HepG2 (cell line): Measurements from ENCODE around the gene MSRB3. TPM values are rescaled to one million over a fixed set of nuclear protein-coding genes. Genes with fewer than 3 reads are reported as not detected.

Experiments
- ATF7-NPFF ChIP-seq: sonication (generic); formaldehyde crosslinking; IDR thresholded peaks from 2 replicates; pipeline ENCODE4 v1.8.1; 2023; ENCODE audit warnings: mild to moderate bottlenecking, low read depth, missing genetic modification reagents, moderate library complexity
- JUN ChIP-seq: sonication (generic); formaldehyde crosslinking; IDR thresholded peaks from 2 replicates; pipeline ENCODE4 v1.4.0; 2020; ENCODE audit warnings: mild to moderate bottlenecking, missing genetic modification reagents
- POLR2AphosphoS2 ChIP-seq: IDR thresholded peaks from 2 replicates; pipeline ENCODE4 v1.6.1; 2011; ENCODE audit warnings: low read depth, low read length, improper control_type of control experiment
- TAF15 ChIP-seq: fragments of 200-400 bp; formaldehyde crosslinking; IDR thresholded peaks from one replicate; pipeline ENCODE4 v1.6.1; 2018; ENCODE audit warnings: mild to moderate bottlenecking, low read depth, low read length; ENCODE audit not compliant: poor library complexity, severe bottlenecking
- ZFP36L1 ChIP-seq: sonication (generic); formaldehyde crosslinking; IDR thresholded peaks from 2 replicates; pipeline ENCODE4 v1.8.0; 2022; ENCODE audit warnings: mild to moderate bottlenecking, missing genetic modification reagents, moderate library complexity
- ZNF296 ChIP-seq: sonication (generic); formaldehyde crosslinking; conservative IDR thresholded peaks from 2 replicates; pipeline ENCODE4 v1.5.0; 2020; ENCODE audit warnings: mild to moderate bottlenecking, missing genetic modification reagents
- ZNF451 ChIP-seq: sonication (generic); formaldehyde crosslinking; IDR thresholded peaks from 2 replicates; pipeline ENCODE4 v1.5.0; 2020; ENCODE audit warnings: mild to moderate bottlenecking, missing genetic modification reagents
- ZNF468 ChIP-seq: sonication (generic); formaldehyde crosslinking; IDR thresholded peaks from 2 replicates; pipeline ENCODE4 v1.8.0; 2022; ENCODE audit warnings: mild to moderate bottlenecking, moderate library complexity, missing genetic modification reagents
- ZNF569 ChIP-seq: sonication (generic); formaldehyde crosslinking; IDR thresholded peaks from 2 replicates; pipeline ENCODE4 v1.5.0; 2020; ENCODE audit warnings: mild to moderate bottlenecking, missing genetic modification reagents, moderate library complexity, borderline replicate concordance
- polyA plus RNA-seq, 8 experiments: library from polyadenylated mRNA; depleted of rRNA in 3 of 8; stranded (reverse) in 7 of 8; unstranded in 1 of 8; fragments of >200 nt; fragmentation: Illumina TruSeq in 4 of 8; extraction: Trizol in 4 of 8; gene quantifications; 2 replicates each; pipeline versions ENCODE4 v1.2.1 to v1.2.3, GENCODE V29; 2011 to 2016; ENCODE audit warnings: low read depth in 4 of 8, missing spikeins in 1 of 8, mixed read lengths in 1 of 8; ENCODE audit not compliant: insufficient read depth in 1 of 8
- total RNA-seq, 5 experiments: library from RNA; depleted of rRNA; stranded (reverse); fragments of >200 nt; fragmentation: Illumina TruSeq; extraction: Trizol; gene quantifications; 2 replicates each; pipeline ENCODE4 v1.2.3, GENCODE V29; 2016; ENCODE audit warnings: low read depth in 1 of 5
- TF ChIP-seq, protein P1 (sequence below): sonication (generic); formaldehyde crosslinking; IDR thresholded peaks from 2 replicates; pipeline ENCODE4 v1.4.0; 2020; ENCODE audit warnings: mild to moderate bottlenecking, missing genetic modification reagents
- TF ChIP-seq, protein P2 (sequence below): sonication (generic); formaldehyde crosslinking; IDR thresholded peaks from 2 replicates; pipeline ENCODE4 v1.4.0; 2020; ENCODE audit warnings: missing genetic modification reagents
- TF ChIP-seq, protein P3 (sequence below): sonication (generic); formaldehyde crosslinking; IDR thresholded peaks from 2 replicates; pipeline ENCODE4 v1.5.0; 2020; ENCODE audit warnings: mild to moderate bottlenecking, missing genetic modification reagents, borderline replicate concordance
- TF ChIP-seq, protein P4 (sequence below): sonication (generic); formaldehyde crosslinking; IDR thresholded peaks from 2 replicates; pipeline ENCODE4 v1.4.0; 2020; ENCODE audit warnings: missing genetic modification reagents

MSRB3 gene
- total and polyA plus RNA-seq, 2 of the 13 experiments (the other 11 are each of a cell fraction or from before 2014, with no cell fraction given), result 1.5 to 1.9 TPM

DNA sequence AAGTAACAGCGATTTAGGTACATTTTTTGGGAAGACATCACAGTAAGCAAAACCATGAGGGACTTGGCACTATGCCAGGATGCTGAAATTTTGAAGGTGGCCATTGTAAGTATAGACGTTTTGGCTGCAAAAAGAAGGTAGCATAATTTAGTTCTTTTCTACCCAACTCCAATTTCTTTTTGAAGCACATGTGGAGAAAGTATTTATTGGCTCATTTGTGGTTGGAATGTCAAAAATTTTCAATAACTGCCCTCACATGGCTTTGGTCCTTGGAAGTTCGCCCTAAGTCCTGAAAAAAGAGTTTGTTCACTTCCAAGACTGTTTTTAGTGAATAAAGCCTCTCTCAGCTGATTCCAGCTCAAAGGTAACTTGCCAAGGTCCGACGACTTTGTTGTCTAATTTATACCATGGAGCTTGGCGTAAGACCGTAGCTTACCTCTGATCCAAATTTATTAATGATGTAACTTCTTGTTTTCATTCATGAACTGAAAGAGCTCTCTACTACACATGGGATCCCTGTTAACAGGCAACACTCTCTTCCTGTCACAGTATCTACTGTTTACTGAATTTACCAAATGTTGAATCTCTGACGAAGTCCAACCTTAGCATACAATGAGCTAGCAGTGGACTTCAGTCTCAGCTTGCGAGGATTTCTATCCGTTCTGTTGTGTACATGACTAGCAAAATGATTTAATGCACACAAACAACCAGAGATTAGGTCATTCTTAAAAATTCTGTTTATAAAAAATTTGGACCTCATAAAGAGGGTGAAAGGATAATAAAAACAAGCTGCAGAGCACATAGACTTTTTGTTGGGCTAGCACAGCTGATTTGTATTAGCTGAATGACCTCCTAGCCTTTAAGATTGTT, 49.0 kb downstream of the MSRB3 start (continued):
- TF ChIP-seq, protein P1, sequence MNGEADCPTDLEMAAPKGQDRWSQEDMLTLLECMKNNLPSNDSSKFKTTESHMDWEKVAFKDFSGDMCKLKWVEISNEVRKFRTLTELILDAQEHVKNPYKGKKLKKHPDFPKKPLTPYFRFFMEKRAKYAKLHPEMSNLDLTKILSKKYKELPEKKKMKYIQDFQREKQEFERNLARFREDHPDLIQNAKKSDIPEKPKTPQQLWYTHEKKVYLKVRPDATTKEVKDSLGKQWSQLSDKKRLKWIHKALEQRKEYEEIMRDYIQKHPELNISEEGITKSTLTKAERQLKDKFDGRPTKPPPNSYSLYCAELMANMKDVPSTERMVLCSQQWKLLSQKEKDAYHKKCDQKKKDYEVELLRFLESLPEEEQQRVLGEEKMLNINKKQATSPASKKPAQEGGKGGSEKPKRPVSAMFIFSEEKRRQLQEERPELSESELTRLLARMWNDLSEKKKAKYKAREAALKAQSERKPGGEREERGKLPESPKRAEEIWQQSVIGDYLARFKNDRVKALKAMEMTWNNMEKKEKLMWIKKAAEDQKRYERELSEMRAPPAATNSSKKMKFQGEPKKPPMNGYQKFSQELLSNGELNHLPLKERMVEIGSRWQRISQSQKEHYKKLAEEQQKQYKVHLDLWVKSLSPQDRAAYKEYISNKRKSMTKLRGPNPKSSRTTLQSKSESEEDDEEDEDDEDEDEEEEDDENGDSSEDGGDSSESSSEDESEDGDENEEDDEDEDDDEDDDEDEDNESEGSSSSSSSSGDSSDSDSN, result no peak
- TF ChIP-seq ATF7-NPFF (CRISPR knock-in tag), result no peak
- no peak for TF ChIP-seq ZNF451 (CRISPR knock-in tag)
- peak; percentile 66; the same call in 1 of the 2 replicates for TF ChIP-seq ZFP36L1 (CRISPR knock-in tag)
- TF ChIP-seq ZNF468 (CRISPR knock-in tag), result no peak
- no peak for TF ChIP-seq POLR2AphosphoS2
- TF ChIP-seq, protein P2, sequence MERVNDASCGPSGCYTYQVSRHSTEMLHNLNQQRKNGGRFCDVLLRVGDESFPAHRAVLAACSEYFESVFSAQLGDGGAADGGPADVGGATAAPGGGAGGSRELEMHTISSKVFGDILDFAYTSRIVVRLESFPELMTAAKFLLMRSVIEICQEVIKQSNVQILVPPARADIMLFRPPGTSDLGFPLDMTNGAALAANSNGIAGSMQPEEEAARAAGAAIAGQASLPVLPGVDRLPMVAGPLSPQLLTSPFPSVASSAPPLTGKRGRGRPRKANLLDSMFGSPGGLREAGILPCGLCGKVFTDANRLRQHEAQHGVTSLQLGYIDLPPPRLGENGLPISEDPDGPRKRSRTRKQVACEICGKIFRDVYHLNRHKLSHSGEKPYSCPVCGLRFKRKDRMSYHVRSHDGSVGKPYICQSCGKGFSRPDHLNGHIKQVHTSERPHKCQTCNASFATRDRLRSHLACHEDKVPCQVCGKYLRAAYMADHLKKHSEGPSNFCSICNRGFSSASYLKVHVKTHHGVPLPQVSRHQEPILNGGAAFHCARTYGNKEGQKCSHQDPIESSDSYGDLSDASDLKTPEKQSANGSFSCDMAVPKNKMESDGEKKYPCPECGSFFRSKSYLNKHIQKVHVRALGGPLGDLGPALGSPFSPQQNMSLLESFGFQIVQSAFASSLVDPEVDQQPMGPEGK (CRISPR knock-in tag), result no peak
- TF ChIP-seq ZNF569, result no peak
- TF ChIP-seq, protein P3, sequence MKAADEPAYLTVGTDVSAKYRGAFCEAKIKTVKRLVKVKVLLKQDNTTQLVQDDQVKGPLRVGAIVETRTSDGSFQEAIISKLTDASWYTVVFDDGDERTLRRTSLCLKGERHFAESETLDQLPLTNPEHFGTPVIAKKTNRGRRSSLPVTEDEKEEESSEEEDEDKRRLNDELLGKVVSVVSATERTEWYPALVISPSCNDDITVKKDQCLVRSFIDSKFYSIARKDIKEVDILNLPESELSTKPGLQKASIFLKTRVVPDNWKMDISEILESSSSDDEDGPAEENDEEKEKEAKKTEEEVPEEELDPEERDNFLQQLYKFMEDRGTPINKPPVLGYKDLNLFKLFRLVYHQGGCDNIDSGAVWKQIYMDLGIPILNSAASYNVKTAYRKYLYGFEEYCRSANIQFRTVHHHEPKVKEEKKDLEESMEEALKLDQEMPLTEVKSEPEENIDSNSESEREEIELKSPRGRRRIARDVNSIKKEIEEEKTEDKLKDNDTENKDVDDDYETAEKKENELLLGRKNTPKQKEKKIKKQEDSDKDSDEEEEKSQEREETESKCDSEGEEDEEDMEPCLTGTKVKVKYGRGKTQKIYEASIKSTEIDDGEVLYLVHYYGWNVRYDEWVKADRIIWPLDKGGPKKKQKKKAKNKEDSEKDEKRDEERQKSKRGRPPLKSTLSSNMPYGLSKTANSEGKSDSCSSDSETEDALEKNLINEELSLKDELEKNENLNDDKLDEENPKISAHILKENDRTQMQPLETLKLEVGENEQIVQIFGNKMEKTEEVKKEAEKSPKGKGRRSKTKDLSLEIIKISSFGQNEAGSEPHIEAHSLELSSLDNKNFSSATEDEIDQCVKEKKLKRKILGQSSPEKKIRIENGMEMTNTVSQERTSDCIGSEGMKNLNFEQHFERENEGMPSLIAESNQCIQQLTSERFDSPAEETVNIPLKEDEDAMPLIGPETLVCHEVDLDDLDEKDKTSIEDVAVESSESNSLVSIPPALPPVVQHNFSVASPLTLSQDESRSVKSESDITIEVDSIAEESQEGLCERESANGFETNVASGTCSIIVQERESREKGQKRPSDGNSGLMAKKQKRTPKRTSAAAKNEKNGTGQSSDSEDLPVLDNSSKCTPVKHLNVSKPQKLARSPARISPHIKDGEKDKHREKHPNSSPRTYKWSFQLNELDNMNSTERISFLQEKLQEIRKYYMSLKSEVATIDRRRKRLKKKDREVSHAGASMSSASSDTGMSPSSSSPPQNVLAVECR (CRISPR knock-in tag), result peak; percentile 40; the same call in 1 of the 2 replicates
- TF ChIP-seq, protein P4, sequence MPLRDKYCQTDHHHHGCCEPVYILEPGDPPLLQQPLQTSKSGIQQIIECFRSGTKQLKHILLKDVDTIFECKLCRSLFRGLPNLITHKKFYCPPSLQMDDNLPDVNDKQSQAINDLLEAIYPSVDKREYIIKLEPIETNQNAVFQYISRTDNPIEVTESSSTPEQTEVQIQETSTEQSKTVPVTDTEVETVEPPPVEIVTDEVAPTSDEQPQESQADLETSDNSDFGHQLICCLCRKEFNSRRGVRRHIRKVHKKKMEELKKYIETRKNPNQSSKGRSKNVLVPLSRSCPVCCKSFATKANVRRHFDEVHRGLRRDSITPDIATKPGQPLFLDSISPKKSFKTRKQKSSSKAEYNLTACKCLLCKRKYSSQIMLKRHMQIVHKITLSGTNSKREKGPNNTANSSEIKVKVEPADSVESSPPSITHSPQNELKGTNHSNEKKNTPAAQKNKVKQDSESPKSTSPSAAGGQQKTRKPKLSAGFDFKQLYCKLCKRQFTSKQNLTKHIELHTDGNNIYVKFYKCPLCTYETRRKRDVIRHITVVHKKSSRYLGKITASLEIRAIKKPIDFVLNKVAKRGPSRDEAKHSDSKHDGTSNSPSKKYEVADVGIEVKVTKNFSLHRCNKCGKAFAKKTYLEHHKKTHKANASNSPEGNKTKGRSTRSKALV (CRISPR knock-in tag), result no peak
- TF ChIP-seq JUN, result no peak
- TF ChIP-seq TAF15, result no peak
- TF ChIP-seq ZNF296 (CRISPR knock-in tag), result no peak
